GM19395 (cell line): ENCODE measurements around the gene CTSH.

Experiments
- ATAC-seq: cut with Tn5 transposase; IDR thresholded peaks from one replicate; pipeline ENCODE4 v1.9.1; 2021; ENCODE audit warnings: mild to moderate bottlenecking, moderate library complexity; ENCODE audit not compliant: unreplicated experiment

CTSH gene, protein sequence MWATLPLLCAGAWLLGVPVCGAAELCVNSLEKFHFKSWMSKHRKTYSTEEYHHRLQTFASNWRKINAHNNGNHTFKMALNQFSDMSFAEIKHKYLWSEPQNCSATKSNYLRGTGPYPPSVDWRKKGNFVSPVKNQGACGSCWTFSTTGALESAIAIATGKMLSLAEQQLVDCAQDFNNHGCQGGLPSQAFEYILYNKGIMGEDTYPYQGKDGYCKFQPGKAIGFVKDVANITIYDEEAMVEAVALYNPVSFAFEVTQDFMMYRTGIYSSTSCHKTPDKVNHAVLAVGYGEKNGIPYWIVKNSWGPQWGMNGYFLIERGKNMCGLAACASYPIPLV

DNA sequence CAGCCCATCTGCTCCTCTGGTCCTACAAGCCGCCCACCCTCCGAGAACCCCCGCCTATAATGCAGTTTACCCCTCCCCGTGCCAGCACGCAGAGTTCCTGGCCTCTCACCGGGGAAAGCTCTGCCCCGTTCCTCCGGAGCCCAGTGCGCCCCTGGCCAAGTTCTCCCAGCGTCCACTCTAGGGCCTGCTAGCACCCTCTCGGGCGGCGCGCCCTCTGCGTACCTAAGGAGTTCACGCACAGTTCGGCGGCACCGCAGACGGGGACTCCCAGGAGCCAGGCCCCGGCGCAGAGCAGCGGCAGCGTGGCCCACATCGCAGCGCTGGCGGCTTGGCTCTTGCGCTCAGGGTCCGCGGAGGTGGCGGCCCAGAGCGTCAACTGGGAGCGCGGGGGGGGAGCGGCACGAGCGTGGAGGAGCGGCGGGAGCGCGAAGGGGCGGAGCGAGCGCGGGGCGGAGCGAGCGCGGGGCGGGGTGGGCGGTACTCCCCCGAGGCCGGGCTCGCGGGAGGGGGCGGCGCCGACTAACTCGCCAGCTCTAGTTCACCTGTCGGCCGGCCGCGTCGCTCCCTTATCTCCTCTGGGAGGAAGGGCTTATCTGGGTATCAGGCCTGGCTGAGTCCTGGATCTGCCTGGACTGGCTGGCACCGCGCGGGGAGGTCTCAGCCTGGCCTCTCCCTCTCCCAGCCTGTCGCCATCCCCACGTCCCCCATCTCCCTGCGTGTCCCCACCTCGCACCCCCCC is at the start of gene CTSH:
TSS of gene CTSH (minus strand) at position 378 of the 739 bp plus-strand sequence. CDS start at position 313, 65 bp downstream.
- peak; percentile 67 for ATAC-seq

DNA sequence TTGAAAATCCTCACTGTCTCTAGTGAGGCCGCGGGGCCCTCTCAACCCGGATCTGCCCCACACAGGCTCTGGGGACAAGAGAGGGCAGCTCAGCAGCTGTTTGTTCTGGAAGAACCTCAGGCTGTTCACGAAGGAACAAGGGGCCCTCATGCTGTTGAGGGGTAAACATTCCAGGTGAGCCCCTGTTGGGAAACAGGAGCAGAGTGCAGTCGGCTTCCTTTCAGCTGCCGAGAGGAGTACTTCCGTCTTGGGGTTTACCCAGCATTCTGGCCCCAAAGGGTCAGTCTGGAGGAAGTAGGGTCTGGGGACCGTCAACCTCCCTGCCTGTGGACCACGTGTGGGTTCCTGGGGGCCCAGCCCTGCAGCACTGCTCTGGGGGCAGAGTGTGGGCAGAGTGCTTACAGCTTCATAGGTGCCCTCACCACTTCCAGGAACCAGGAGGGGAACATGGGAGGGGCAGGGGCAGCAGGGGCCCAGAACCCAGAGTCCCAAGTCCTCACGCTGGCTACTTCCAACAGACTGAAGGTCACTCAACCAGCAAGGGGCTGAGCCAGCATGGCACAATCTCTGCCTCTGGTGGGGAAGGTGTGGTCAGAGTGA is 49.2 kb upstream of the CTSH start:
- ATAC-seq: no peak

DNA sequence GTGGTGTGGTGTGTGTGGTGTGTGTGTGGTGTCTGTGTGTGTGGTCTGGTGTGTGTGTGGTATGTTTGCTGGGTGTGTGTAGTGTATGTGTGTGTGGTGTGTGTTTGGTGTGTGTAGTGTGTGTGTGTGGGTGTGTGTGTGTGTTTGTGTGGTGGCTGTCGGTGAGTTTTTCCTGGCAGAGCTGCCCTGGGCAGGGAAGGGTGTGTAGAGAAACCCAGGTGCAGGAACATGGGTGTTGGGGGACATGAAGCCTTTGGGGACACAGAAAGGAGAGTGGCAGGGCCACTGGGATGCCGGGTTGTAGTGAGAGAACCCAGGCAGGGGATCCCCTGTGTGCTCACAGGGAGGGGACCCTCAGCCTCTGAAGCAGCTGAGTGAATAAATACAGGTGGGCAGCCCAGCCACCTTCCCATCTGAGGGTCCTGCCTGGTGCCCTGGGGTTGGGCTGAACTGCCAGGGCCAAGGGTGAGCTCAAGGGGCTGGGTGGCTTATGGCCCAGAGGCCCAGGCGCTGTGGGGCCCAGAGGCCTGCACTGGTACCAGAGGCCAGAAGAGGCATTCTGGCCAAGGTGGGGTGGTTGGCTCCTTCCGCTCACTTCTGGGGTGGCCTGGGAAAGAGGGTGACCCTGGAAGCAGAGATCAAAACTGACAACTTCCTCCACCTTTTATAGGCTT is 48.5 kb upstream of the CTSH start:
- ATAC-seq: no peak

DNA sequence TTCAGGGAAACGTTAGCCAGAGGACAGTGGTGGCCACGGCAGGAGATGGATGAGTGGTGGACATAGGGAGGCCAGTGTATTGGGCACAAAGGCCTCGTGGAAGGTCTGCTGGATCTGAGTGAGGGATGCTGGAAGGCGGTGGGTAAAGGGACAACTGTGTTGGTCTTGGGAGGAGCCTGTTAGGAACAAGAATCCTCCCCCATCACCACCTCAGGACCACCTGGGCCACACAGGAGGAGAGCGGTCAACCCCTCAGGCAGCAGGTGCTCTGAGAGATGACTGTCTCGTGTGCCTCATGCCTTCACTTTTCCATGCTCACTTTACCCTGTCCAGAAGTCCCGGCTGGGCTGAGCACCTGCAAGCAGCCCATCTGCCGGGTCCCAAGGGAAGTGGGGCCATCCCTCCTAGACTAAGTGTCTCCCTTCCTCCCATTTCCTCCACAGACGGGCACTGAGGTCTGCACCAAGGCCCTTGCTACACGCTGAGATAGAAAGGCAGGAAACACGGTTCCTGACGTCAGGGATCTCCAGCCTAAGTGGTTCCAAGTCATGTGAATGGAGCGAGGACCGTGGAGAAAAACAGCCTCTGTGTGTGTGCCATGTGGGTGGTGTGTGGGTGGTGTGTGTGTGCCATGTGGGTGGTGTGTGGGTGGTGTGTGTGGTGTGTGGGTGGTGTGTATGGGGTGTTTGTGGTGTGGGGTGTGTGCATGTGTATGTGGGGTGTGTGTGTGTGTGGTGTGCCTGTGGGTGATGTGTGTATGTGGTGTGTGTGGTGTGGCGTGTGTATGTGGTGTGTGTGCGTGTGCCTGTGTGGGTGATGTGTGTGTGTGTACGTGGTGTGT is 47.8 kb upstream of the CTSH start:
- no peak for ATAC-seq

DNA sequence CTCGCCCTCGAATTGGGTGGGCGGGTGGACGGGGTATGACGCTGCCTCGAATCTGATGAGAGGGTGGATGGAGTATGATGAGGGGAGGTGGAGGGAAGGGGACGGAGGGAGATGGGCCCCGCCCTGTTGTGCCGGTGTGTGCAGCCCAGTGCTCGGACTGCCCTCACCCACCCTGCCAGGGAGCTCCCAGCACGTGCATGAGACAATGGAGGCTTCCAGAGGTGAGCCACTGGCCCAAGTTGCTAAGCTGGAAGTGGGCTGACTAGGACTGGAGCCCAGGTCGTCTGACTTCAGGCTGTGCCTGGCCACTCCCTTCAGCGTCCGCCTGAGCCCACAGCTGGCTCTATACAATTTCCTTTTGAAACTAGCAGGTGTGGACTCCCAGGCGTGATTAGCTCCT is 47.0 kb upstream of the CTSH start:
- no peak for ATAC-seq

DNA sequence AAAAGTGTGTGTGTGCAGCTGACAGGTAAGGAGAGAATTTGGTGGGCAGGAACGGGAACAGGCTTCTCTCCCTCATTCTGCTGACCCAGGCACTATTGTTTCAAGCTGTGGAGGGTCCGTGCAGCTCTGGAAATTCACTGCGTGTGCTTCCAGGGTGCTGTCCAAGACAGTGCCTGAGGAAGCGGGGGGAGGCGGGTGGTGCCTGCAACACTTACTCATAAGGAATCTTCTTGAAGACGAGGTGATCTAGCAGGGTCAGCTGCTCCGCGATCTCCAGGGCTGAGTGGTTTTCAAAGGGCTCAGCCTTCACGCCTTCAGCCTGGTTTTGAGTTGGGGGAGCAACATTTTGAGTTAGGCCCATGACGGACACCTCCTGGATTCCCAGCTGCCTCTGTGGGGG is 46.6 kb upstream of the CTSH start:
- no peak for ATAC-seq

DNA sequence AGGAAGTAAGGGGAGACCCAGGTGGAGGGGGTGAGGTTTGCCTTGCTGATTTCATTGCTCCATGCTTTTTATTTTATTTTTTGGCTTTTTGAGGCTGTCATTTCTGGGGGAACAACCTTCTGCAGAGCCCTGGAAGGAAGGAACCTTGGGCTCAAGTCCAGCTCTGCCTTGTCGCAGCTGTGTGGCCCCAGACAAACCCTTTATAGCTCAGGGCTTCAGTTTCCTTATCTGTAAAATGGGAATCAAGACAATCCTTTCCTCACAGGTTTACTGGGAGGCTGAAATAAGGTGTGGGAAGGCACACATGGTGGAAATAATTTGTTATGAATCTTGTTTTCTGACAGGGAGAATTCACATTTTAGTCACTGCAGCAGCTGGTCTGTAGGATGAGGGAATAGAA is 45.4 kb upstream of the CTSH start:
- no peak for ATAC-seq

DNA sequence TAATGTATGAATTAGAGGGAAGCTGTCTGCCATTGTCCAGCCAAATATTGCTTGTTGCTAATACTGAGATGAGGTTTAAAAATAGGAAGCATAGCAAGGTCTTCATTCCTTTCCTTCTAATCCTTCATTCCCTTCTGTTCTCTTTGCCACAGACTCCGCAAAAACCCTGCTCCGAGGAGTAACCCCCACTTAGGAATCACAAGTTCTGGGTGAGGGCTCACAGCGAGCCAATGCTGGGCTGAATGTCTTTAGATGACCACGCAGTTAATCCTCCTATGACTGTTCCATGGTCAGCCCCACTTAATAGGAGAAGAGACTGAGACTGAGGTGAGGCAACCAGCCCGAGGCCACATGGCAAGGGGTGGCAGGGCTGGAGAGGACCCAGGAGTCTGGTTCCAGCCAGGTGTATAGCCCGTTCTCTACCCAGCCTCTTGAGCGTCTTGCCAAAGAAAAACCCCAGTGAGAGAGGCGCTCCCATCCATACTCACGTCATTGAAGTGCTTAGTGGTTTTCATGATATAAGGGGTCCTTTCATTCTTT is 44.9 kb upstream of the CTSH start:
- ATAC-seq: no peak

DNA sequence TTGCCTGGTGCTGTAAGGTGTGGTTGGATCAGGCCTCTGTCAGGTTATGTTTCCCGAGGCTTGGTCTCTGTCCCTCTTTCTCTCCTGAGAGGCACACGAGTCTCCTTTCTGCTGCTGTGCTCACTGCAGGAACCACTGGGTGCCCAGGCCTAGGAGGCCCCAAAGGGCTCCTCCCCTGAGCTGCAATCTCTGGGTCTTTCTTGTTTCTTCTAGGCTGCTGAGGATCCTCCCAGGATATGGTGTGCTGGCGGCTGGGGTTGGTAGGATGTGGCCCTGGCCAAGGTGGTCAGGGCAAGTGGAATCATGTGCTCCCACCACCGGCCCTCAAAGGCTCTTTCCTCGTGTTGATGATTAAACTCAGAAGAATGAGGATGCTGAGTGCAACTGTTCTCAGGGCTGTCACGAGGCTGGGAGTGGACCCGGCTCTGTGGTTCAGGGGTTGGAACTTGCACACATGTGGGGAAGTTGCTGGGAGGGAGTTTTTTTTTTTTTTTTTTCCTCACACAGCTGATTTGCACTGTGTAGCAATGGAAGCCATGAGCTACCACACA is 43.6 kb upstream of the CTSH start:
- no peak for ATAC-seq

DNA sequence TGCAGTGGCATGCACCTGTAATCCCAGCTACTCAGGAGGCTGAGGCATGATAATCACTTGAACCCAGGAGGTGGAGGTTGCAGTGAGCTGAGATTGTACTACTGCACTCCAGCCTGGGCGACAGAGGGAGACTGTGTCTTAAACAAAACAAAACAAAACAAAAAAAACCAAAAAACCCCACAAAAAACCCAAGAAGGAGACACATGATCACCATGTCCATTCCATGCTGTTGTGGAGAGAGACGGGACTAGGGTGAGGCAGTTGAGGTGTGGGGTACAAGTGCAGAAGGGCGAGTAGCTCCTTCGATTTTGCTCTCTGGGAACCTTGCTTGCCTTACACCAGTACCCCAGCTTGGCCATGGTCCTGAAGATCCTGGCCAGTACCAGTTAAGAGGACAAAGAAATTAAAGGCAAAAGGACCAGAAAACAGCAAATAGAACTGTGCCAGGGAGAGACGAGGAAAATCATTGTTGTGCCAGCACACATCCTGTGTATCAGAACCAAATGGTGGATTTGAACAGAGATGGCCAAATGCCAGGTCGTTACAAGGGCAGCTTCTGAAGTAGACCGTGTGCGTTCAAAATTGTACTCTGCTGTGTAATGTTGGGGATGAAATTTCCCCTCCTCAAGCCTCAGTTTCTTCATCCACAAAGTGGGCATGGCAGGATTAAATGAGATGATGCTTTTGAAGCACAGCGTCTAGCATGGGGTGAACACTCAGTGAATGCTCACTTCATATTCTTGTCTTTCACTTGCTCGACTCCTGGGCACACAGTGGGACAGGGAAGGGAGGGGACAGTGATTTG is 42.9 kb upstream of the CTSH start:
- ATAC-seq: no peak

DNA sequence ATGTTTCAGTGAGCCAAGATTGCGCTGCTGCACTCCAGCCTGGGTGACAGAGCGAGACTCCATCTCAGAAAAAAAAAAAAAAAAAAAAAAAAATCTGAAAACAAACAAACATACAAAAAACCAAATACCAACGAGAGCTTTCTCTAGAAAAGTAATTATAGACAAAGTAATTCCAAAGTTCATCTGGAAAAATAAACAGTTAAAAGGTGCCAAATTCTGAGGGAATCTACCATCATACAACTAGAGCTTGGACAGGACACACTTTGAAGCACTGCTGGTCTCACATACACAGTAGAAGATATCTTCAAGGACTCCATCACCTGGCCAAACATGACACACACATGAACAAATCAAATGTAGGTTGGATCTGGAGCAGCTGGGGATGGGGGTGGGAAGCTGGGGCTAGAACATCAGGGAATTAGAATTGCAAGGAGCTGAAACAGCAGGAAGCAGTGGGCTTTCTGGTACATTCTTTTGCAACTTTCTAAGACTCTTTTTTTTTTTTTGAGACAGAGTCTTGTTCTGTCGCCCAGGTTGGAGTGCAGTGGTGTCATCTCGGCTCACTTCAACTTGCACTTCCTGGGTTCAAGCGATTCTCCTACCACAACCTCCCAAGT is 41.1 kb upstream of the CTSH start:
- no peak for ATAC-seq

DNA sequence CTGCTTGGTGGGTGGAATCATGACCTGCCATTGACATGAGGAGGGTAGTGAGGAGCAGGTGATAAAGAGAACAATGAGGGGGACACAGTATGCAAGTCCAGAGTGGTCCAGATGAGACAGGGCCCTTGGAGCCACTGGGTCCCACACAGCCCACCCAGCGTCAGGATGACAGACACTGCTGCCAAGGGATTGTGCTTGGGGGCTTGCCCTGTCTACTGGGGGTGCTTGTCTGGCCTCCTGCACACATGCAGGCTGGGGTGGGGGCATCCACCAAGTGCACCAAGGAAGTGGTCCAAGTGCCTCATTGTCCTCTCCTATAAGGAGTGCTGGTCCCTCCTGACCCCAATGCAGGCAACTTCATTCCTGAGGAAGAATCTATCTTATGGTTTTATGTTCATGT is 39.2 kb upstream of the CTSH start:
- no peak for ATAC-seq

DNA sequence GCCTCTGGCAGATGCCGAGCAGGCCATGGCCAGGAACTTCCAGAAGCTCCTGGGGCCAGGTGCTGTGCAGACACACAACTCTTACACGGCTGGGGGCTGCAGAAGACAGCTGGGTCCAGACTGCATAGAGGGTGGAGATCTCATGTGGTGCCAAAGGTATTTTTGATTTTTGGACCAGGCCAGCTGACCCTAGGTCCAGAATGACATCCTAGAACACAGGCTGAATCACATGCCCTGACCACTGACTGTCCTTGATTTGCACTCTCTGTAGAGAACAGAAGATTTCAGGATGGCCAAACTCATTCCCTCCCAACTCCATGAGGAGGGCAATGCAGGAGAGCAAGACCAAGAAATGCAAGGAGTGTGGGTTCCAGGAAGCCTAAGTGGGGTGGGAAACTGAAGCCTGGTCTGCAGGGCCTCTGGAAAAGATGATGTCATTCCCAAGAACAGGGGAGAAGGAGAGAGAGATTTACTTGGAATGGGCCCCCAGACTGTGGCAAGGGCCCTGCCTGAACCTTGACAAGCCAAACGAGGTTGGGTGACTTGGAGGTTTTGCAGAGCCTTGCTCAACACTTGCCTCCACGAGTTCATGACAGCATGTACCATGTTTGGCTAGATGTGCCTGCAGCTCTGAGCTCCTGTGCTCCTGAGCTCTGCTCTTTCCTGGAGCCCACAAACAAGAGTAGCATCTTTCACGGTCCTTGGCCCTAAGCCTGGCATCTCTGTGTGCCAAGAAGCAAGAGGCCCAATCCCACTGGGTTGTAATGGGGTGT is 38.5 kb upstream of the CTSH start:
- no peak for ATAC-seq

DNA sequence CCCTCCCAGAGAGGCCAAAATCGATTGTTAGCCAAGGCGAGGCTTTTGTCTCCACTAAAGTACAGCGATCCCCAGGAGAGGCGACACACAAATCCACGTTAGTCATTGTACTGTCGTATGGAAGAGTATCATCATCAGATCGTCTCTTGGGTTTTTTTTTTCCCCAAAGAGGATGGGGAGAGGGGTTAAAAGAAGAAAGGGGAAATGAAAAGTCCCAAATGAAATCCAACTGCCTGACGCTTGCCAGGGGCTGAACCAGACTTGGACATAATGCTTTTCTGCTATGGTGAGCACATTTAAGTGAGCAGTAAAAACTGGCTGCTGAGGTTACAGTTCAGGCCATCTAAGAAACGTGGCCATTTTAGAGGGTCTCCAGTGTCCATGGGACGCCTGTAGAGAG is 37.9 kb upstream of the CTSH start:
- no peak for ATAC-seq

DNA sequence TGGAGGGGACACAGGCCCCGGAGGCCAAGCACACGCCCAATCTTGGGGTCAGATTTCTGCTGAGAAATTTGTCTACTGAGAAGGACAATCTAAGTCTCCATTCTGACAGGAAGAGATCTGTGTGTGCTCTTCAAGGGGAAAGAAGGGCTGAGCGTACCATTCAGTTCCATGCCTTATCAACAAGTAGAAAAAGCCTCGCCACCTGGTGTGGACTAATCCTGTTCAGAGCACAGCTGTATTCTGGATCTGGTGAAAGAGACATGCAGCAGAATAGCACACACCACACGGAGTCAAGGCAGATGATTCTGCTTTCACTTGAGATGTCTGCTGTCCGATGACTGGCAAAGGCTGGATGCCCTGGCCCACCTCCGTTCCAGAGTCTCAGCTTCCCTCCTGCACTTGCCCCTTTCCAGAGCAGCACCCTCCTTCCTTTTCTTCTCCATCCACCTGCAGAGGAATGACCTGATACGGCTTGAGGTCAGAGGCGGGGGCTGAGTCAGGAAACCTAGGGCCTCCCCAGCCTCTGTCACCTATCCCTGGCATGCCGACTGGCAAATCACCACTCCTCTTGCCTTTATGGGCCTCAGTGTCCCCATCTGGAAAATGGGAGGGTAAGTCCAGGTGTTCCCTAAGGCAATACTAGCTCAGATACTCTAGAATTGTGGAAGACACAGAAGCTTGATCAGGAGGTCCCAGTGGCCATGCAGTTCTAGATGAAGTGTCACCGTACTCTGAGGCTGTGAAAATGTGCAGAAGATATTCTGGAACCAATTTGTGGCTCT is 36.9 kb upstream of the CTSH start:
- ATAC-seq: no peak

DNA sequence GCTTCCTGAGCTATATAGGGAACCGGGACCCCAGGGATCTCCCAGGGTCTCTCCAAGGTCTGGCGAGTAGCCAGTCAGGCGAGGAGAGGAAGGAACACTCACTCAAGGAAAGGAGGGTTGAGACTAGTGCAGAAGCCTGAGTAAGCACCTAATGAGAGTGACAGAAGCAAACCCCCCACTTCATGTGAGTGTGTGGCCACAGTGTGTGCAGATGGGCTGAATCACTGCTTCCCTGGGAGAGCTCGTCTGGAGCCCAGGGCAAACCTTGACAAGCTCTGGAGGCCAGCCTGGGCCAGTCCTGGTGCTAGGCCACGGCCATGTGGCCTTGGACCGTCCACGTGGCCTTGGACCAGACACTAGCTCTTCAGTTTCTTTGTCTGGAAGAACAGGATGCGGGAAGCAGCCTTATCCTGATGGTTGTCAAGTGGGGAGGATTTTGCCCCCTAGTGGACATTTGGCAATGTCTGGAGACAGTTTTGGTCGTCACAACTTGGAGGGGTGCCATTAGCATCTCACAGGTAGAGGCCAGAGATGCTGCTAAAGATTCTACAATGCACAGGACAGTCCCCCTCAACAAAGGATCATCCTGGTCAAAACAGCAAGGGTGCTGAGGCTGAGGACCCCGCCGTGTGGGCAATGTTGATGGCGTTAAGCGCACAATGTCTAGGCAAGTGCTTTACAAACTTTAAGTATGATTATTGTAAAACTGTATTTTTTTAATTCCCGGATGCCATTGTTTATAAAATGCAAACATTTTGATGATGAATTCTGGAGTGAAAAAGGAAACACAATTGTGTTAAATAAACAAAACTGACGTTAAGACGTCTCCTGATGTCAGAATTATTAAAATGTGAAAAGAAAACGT is 34.8 kb upstream of the CTSH start:
- ATAC-seq: no peak
